DMS53 treated with DMSO at 0.1 percent for 48 hours (cell line): ENCODE results near the gene ADAMTSL1.

Experiments
- DNase-seq: peaks from one replicate; lab custom pipeline; 2025; ENCODE audit not compliant: unreplicated experiment; lab: John Stamatoyannopoulos, UW

The ADAMTSL1 gene

DNA sequence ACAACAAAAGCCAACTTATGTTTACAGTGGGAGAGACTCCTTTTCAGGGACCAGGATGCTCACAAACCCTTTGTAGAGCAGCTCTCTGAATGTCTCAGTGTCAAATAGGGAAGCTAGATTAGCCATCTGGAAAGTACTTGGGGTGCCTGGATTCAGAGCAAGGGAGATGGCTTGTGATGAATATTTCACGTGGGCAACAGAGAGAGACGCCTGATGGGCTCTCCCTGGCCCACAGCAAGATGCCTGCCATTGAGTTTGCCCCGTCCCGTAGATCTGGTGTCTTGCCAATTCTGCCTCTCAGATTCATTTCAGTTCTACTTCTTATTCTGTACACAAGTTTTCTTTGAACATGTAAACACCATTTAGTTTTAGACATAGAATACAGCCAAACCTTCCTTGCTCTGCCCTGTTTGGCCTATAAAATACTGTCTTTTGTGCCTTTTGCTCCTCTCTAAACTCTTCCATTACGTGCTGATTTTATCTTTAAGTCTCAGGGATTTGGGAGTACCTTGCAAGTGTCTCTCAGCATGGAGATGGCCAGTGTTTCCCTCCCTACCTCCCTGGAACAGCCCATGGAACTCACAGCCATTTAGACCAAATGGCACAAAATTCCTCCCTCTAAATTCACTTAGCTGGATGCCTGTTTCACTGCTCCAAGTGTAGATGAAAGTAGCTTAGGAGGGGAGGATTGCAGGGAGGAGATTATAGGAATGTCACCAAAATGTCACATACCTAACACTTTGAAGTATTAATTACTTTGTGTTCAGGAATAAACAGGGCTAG lies 324.7 kb downstream of the ADAMTSL1 start:
- DNase-seq, result no peak

DNA sequence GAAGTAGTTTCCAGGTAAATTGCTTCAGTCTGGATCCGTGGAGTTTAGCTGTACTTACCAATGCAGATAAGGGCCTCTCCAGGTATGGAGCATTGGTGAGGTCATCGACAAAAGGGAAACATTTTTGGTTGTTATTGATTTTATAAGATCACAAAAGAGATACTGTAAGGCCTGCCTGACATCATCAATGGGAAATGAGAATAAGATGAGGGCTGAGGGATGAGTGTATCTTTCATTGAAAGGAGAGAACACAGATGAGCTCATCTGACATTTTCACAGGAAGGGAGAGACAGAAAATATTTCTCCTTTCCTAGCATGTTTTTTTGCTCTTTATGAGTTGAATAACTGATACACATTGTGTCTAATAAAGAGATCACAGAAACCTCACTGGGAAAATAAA lies 325.5 kb downstream of the ADAMTSL1 start:
- DNase-seq, result no peak

DNA sequence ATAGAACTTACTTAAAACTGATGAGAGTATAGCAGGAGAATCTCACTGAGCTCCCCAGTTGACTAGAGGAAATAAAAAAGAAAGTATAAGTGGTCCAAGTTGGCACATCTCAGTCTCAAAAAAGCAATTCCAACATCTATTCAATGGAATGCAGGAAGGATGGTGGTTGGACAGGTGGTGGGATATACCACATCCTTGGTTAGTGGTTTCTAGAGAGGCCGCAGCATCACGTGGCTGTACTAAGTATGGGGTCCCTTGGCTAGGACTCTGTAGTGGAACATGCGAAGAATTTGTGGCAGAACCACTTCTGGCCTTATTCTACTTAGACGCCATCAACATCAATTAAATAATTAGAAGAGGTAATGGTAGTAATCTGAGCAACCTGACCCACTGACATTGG lies 326.6 kb downstream of the ADAMTSL1 start:
- no peak for DNase-seq

DNA sequence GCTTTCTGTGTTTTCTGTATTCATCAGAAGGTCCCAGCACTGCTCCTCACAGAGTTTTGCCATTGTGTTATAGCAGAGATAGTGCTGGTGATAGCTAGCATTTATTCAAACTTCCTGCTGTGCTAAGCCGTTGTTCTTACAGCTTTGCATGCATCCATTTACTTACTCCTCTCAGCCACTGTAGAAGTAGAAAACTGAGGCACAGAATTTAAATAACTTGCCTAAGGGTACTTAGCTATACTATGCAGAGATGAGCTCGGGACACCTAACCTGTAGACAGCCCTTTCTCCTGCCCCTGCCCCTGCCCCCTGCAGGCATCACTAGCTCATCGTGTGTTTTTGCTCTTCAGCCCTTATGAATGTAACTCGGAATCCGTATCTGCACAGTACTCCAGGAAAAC lies 331.4 kb downstream of the ADAMTSL1 start:
- DNase-seq, result no peak

DNA sequence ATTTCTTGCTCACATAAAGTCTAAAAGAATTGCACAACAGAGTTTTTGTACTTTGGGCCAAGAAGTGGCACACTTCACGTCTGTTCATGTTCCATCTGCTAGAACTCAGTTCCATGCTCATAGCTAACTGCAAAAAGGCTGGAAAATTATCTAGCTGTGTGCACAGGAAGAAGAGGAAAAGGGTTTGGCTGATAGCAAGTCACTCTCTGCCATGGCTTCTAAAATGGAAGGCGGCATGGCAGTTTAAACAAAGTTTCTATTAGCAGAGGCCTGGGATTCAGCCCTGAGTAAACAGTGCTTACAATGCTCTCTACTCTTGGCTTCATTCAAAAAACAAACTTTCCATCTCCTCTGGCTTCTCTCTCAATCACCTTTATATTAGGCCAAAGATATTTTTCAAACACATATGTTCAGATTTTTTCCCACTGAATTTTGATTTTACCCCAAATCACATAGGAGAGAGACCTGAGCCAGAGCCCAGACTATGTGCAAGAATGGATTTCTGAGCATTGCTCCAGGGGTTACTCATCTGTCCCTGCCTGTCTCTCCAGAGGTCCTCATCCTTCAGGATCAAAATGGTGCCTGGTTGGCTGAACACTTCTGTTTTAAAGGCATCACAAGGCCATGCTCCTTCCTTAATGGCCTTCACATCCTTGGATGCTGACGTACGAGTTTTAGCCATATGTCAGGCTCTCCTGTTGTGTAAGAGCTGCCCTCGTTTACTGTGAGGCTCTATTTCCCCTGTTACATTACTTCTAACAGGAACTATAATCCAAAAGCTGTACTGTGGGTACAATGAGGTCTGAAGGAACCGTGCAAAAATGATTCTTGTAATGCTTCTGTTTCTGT lies 332.5 kb downstream of the ADAMTSL1 start:
- DNase-seq, result no peak

DNA sequence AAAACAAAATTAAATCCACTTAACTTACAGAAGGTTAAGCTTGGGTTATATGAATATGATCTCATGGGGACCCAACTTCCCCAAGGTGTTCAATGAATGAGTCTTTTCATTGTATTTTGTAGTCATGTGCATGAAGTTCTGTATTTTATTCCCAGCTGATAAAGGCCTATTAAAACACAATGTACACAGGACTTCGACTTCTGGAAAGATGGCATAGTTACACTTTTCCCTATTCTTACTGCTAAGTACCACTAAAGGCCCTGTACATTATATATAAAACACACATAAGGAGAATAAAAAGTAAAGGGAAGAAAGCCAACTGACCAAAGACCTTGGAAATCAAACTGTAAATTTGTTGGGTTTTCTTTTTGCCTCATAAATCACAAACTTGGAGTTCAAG lies 336.6 kb downstream of the ADAMTSL1 start:
- DNase-seq, result no peak

DNA sequence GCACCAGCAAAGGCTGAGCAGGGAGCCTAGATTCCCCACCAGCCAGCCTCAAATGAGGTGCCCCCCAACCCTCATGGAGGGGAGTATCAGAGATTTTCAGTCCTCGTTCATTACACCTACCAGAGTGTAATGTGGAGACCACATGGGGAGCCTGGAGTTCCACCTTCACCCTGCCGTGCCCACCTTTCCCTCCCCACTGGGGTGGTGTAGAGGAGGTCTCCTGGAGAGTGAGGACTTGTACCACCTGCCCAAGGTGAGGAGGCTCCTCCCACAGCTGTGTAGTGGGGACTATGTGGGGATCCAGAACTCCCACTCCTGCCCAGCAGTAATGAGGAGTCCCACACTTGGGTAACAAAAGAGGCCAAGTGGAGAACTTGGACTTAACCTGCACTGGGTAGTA lies 337.2 kb downstream of the ADAMTSL1 start:
- no peak for DNase-seq

DNA sequence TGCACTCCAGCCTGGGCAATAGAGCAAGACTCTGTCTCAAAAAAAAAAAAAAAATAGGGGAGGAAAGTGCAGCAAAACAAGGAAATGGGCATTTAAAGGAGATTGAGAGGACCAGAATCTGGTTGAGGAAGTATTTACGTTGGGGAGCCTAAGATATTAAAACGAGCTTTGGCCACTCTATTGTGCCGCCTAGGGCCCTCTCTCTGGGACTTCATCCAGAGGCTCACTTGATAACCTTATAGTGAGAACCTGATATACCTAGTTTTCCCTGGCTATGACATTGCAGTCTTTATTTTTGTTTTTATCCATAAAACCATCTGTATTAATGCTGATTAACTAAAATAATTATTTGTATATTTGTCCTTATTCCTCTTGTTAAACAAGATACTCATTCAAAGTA lies 345.5 kb downstream of the ADAMTSL1 start:
- DNase-seq, result no peak

DNA sequence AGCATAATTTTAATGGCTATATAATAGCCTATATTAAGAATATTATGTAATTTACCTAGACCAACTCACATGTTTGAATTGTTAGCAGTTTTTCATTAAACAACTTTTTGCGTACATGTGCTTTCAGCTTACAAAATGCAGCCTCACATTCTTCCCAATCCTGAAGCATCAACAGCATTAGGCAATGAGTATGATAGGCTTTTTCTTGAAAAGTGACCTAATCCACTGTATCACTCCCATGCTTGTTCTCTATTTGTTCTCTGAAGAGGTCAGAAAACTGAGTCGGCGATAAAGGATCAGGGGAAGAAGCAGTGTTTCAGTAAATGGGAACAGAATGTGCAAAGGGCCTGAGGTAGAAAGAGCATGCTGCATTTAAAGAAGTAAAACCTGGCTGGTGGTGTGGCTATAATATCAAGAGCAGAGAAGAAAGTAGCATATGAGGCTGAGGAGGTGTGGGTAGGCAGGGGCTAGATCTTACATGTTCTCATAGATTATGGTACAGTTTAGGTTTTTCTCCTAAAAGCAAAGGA lies 346.7 kb downstream of the ADAMTSL1 start:
- DNase-seq, result no peak

DNA sequence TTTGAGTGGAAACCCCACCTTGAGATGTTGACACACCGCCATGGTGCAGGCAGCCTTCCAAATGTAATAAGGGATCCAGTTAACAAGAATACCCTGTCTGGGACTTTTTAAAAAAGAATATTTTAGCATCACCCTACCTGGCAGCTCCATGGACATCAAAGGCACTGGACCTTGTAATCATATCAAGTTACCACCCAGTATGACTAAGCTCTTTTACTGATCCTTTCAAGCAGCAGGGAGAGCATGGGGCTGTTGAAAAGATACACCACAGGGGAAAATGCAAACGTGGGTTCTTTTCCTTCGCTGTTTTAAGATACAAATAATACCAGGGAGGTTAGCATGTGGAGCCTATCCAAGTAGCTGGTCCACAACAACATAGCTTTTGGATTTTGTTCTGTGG lies 347.8 kb downstream of the ADAMTSL1 start:
- peak; percentile 84 for DNase-seq

DNA sequence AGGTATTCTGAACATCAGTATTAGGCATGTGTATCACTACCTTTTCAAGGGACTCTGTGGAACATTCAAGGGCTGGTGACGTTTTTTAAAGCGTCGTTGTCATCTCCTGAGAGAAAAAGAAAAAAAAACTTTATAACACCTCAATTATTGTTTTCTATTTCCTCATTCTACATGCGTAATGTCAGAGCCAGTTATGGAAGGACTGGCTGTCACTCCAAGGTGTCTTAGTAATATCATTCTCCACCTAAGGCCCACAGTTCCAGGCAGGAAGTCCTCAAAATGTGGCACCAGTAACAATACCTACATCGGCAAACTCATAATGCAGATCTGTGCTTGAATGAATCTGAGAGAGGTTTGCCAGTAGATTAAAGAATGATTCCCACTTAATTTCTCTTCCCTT lies 348.9 kb downstream of the ADAMTSL1 start:
- no peak for DNase-seq

DNA sequence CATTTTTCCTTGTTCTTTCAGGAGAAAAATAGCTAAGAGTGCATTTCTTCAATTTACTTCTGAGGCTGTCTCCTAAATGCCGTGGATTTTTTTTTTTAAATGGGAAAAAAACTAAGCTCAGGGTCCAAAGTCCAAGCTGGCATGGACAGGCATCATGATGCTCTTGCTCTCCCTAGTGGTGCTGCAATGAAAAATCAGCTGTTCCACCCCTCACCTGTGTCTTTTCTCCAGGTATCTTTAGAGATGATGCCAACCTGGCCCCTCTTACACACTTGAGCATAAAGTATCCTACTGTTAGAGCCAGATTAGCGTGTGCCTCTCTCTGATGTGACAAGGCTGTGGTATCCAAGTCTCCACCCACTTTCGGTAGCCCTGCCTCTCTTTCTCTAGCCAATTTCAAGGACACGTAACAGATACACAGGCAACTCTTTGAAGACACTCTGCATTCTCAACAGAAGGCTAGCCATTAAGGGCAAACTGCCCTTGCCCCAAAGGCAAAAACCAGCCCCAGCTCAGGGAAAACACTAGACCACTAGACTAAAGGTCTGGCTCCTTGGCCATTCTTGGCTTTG lies 350.2 kb downstream of the ADAMTSL1 start:
- peak; percentile 63 for DNase-seq

DNA sequence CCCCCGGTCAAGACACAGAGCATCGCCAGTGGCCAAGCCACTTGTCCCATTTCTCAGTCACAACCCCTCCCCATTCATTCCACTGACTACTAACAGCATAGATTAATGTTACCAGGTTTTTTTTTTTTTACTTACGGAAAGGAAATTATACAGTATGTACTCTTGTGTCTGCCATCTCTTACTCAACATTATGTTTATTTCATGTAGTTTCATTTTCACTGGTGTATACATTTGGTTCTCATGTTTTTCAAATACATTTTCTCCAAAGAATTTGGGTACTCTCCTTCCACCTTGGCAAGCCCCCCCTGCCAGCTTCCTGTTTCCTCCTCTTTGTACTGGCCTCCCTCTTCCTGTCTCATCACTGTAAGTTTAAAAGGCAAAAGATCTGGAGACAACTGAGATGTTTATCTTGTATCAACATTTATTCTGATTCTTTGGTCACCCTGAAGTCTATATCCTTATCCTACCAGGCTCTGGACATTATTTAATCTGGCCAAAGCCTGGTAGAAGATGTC lies 351.8 kb downstream of the ADAMTSL1 start:
- no peak for DNase-seq

DNA sequence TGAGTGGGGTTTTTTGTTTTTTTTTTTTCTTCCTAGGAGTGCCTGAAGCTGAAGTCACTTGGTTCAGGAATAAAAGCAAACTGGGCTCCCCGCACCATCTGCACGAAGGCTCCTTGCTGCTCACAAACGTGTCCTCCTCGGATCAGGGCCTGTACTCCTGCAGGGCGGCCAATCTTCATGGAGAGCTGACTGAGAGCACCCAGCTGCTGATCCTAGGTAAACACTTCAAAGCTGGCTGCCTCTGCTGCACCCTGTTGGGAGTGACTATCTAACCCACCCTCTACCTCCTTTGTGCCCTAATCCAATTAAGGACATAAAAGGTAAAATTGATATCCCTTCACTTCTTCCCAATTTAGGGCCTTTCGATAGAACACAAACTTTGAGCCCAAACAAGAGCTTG lies 352.3 kb downstream of the ADAMTSL1 start:
- peak; percentile 57 for DNase-seq

DNA sequence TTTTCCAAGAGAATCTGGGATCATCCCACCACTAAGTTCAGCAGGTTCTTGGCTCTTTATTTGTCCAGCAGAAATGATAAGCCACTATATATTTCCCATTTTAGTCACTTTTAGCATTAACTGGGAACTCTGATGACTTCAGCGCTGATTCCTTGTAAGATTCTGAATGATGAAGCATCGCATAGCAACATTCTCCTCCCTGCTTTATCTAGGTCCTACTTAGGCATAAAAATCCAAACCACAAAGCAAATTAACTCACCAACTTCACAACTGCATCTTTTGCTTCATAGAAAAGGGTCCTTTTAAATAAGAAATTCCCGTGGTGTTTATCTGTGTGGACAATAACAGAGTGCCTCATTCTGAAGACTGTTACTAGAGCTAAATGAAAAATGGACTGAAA lies 355.1 kb downstream of the ADAMTSL1 start:
- DNase-seq, result no peak

DNA sequence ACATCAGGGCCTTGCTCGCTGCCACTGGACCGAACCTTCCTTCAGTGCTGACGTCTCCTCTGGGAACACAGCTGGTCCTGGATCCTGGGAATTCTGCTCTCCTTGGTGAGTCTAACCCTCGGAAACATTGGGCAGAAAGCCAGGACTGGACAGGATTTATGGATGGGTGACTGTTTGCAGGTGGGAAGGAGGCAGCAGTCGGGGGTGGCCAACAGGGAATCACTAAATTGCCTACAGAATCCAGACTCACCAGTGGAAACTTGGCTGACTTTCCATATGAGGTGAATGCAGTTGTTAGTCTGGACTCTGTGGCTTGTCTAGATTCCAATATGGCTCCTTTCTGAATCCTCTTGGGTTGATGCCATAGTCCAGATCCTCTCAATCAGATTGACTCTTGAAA lies 355.9 kb downstream of the ADAMTSL1 start:
- no peak for DNase-seq

DNA sequence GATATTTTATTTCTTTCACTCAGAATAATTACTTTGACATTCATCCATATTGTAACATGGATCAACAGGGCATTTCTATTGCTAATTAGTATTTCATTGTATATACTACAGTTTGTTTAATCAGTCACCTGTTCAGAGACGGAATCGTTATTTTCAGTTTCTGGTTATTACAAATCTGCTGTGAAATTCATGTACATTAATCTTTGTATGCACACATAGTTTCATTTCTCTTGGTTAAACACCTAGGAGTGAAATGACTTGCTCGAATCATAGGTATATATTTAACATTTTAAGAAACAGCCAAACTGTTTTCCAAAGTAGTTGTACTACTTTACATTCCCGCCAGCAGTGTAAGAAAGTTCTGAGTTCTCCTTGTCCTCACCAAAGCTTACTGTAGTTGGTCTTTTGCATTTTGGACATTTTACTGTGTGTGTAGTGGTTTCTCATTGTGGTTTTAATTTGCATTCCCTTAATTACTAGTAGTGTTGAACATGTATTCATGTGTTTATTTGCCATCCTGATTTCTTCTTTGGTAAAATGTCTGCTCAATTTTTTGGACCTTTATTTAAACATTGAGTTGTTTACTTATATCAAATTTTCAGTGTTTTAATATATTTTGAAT lies 360.9 kb downstream of the ADAMTSL1 start:
- DNase-seq, result no peak

DNA sequence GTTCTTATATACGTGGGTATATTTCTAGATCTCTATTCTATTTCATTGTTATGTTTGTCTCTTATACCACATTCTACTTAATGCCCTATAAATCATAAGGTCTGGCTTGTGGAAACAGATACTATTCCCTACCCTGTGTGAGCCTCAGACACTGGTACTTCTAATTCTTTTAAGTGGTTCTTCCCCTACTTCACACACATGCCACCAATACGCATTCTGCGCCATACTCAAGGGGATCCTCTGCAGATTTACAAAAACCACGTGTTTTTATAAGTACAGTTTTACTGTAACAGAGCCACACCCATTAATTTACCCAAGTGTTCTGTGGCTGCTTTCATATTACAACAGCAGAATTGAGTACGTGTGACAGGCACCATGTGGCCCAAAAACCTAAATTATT lies 363.4 kb downstream of the ADAMTSL1 start:
- no peak for DNase-seq

DNA sequence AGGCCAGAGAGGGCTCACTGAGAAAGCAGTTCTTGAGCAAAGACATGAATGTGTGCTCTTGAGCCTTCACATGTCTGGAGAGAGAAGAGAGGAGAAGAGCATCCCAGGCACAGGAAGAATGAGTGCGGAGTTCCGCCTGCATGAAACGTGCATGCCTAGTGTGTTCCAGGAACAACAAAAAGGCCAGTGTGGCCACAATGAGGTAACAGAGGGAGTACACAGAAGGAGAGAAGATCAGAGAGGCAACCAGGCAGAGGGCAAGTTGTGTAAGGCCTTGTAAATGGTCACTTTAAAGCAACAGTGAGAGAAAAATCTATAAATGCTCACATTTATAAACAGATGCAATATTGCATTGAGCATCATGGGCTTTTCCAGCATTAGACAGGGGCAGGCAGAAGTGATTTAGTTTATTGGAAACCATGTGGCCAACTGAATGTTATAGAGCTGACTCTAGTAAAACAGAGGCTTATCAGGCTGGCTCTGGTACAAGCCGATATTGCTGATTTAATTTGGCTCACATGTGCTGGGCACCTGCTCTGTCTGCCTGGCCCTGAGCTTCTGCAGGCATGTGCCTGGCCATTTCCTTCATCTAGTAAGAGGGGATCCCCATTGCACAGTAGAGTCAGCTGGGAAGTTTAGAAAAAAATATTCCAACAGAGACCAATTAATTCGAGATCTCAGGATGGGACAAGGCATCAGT lies 373.8 kb downstream of the ADAMTSL1 start:
- DNase-seq, result no peak

DNA sequence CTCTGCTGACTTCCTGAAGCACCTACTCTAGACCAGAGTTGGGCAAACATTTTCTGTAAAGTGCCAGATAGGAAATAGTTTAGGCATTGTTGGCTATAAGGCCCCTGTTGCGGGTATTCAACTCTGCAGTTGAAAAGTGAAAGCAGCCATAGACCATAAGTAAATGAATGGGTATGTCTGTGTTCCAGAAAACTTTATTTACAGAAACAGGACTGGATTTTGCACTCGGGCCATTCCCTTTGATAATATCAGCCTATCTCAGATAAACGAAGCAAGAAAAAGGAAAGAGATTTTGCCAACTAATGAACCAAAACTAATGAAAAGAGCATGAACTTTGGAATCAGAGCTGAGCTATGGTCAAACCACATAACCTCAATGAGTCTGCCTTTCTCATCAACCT lies 374.7 kb downstream of the ADAMTSL1 start:
- DNase-seq, result no peak

DNA sequence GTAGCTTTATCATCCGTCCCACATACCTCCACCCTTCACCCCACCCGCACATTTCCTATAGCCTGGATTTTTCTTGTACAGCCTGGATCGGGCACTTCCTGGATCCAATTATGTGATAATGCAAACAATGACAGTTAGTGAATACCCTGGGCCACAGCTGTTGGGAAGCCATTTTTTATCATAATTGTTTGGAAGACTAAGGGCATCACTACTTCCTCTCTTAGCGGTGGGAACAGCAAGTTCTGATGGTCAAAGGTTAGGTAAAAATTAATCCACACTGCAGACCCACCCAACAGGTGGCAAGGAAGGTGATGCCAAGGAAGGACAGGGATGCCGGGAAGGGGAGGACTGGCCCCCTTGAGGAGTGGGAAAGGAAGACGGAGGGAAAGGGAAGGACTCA lies 375.3 kb downstream of the ADAMTSL1 start:
- no peak for DNase-seq
